Endothelial cell of umbilical vein (primary cell): Measurements from ENCODE around the gene ACOX3. TPM values are rescaled to one million over a fixed set of nuclear protein-coding genes. Genes with fewer than 3 reads are reported as not detected.

Experiments used
- BruUV-seq: library from RNA; stranded (reverse); fragments of 400-500 nt; replicated peaks from 2 replicates; lab custom pipeline; 2021; lab: Mats Ljungman, UMichigan
- CTCF ChIA-PET: fragments of 300-600, 350-600 bp; sonication (Branson Sonifier 250); formaldehyde crosslinking; loops from one replicate; lab custom pipeline; 2021; ENCODE audit warnings: antibody characterized with exemption, inconsistent platforms; lab: Charles Lee
- POLR2A ChIA-PET: fragments of 300-600, 350-600 bp; sonication (Branson Sonifier 250); formaldehyde crosslinking; loops from one replicate; lab custom pipeline; 2021; ENCODE audit warnings: antibody characterized with exemption, inconsistent platforms; lab: Charles Lee
- DNase-seq: peaks from one replicate; pipeline ENCODE4 v3.0.0-alpha.2; 2011; ENCODE audit warnings: low read depth, low spot score
- FAIRE-seq: peaks from 2 replicates; lab custom pipeline; 2011; peaks lifted over from hg19 to GRCh38; lab: Jason Lieb, UNC
- H2AFZ ChIP-seq: 2 replicates; pipeline ENCODE4 v1.6.0; 2012; ENCODE audit warnings: low read depth, low read length, control low read depth, inconsistent platforms
- H3K27ac ChIP-seq: 2 replicates; pipeline ENCODE4 v1.5.1; 2011; ENCODE audit warnings: low read depth, mild to moderate bottlenecking, control low read depth, low read length, moderate library complexity; ENCODE audit not compliant: insufficient read depth
- H3K27me3 ChIP-seq, 2 experiments: 2 replicates each; pipeline versions ENCODE4 v1.6.0 to v1.6.1; 2011; ENCODE audit warnings: low read length in 2 of 2, mixed read lengths in 1 of 2; ENCODE audit not compliant: control insufficient read depth in 2 of 2, insufficient read depth in 2 of 2
- H3K36me3 ChIP-seq, 2 experiments: 2 replicates in 1 of 2; 3 replicates in 1 of 2; pipeline ENCODE4 v1.5.1; 2011; ENCODE audit warnings: low read length in 2 of 2, mild to moderate bottlenecking in 1 of 2, moderate library complexity in 1 of 2; ENCODE audit not compliant: control insufficient read depth in 2 of 2, insufficient read depth in 2 of 2; ENCODE audit errors: extremely low read depth in 1 of 2
- H3K4me1 ChIP-seq: 3 replicates; pipeline ENCODE4 v1.5.1; 2011; ENCODE audit warnings: mild to moderate bottlenecking, low read length; ENCODE audit not compliant: control insufficient read depth, insufficient read depth; ENCODE audit errors: extremely low read depth
- H3K4me2 ChIP-seq: 2 replicates; pipeline ENCODE4 v1.6.1; 2011; ENCODE audit warnings: low read length, control low read depth, mixed read lengths; ENCODE audit not compliant: insufficient read depth
- H3K4me3 ChIP-seq, 3 experiments: fragments of 200-600 bp in 1 of 3; sonication (generic), shearing (Covaris generic) in 1 of 3; replicated peaks in 1 of 3; 2 replicates each; pipeline ENCODE4 v1.5.1; 2011 to 2016; ENCODE audit warnings: control low read depth in 3 of 3, low read length in 3 of 3, mild to moderate bottlenecking in 2 of 3, inconsistent platforms in 1 of 3, low read depth in 1 of 3, moderate library complexity in 1 of 3; ENCODE audit not compliant: insufficient read depth in 1 of 3
- H3K79me2 ChIP-seq: 2 replicates; pipeline ENCODE4 v1.6.0; 2012; ENCODE audit warnings: low read length, inconsistent platforms; ENCODE audit not compliant: control insufficient read depth, insufficient read depth
- H3K9ac ChIP-seq: replicated peaks from 2 replicates; pipeline ENCODE3; 2011; ENCODE audit warnings: low read length, control low read depth; ENCODE audit not compliant: insufficient read depth; ENCODE audit errors: extremely low read depth
- H3K9me1 ChIP-seq: replicated peaks from 3 replicates; pipeline ENCODE4 v1.6.0; 2011; ENCODE audit warnings: mild to moderate bottlenecking, low read length; ENCODE audit not compliant: control insufficient read depth, insufficient read depth; ENCODE audit errors: extremely low read depth
- H3K9me3 ChIP-seq: replicated peaks from 2 replicates; pipeline ENCODE4 v1.5.1; 2012; ENCODE audit warnings: low read length, inconsistent platforms; ENCODE audit not compliant: control insufficient read depth, insufficient read depth
- H4K20me1 ChIP-seq: replicated peaks from 2 replicates; pipeline ENCODE3; 2011; ENCODE audit warnings: mild to moderate bottlenecking, low read length; ENCODE audit not compliant: control insufficient read depth, insufficient read depth; ENCODE audit errors: extremely low read depth
- EZH2 ChIP-seq: IDR thresholded peaks from 2 replicates; pipeline ENCODE4 v1.6.1; 2012; ENCODE audit warnings: borderline replicate concordance, low read depth, mild to moderate bottlenecking, moderate library complexity, low read length, inconsistent platforms; ENCODE audit not compliant: severe bottlenecking
- FOS ChIP-seq: IDR thresholded peaks from 2 replicates; pipeline ENCODE4 v1.6.1; 2011; ENCODE audit warnings: mild to moderate bottlenecking, low read length, moderate library complexity, borderline replicate concordance; ENCODE audit not compliant: insufficient read depth
- GATA2 ChIP-seq: IDR thresholded peaks from 2 replicates; pipeline ENCODE4 v1.7.0; 2011; ENCODE audit warnings: low read depth, mild to moderate bottlenecking, moderate library complexity, mixed read lengths, low read length; ENCODE audit not compliant: insufficient read length, insufficient read depth
- JUN ChIP-seq: IDR thresholded peaks from 2 replicates; pipeline ENCODE4 v1.6.1; 2011; ENCODE audit warnings: borderline replicate concordance, low read depth; ENCODE audit not compliant: insufficient read length, insufficient read depth
- MAX ChIP-seq: IDR thresholded peaks from 2 replicates; pipeline ENCODE4 v1.6.1; 2011; ENCODE audit not compliant: insufficient read depth, insufficient read length
- MYC ChIP-seq: IDR thresholded peaks from one replicate; pipeline ENCODE4 v1.6.1; 2011; ENCODE audit warnings: mild to moderate bottlenecking, low read depth, low read length
- POLR2A ChIP-seq: IDR thresholded peaks from 2 replicates; pipeline ENCODE4 v1.6.1; 2012; ENCODE audit warnings: low read depth, mild to moderate bottlenecking, control low read depth, low read length
- POLR2AphosphoS5 ChIP-seq: IDR thresholded peaks from 2 replicates; pipeline ENCODE4 v1.6.1; 2012; ENCODE audit warnings: low read depth, mild to moderate bottlenecking, control low read depth, low read length, moderate library complexity; ENCODE audit not compliant: insufficient read depth
- dilution Hi-C: fragments of 300-500 bp; cut with MboI; formaldehyde crosslinking; loops from one replicate; pipeline ENCODE4 v1.15.0; 2019; ENCODE audit warnings: low sequenced_read_pairs; ENCODE audit not compliant: extremely low pct_ligation_motif_present
- intact Hi-C: fragments of 100-400 bp; cut with micrococcal nuclease; formaldehyde crosslinking; loops from one replicate; pipeline ENCODE4 v1.10.0; 2022
- polyA plus RNA-seq, 4 experiments: library from polyadenylated mRNA; depleted of rRNA in 3 of 4; stranded (reverse) in 3 of 4; unstranded in 1 of 4; fragments of >200 nt; gene quantifications; 2 replicates each; pipeline versions ENCODE4 v1.2.1 to v1.2.3, GENCODE V29; 2011 to 2012; ENCODE audit warnings: missing spikeins in 1 of 4
- total RNA-seq: library from RNA; stranded (reverse); gene quantifications from 2 replicates; pipeline ENCODE4 v1.2.3, GENCODE V29; 2021
- TF ChIP-seq, protein P1 (sequence below), 2 donors: IDR thresholded peaks; 1 replicate in 1 of 2; 2 replicates in 1 of 2; pipeline ENCODE4 v1.5.1; 2011; ENCODE audit warnings: low read length in 2 of 2, mild to moderate bottlenecking in 2 of 2, moderate library complexity in 2 of 2, control low read depth in 1 of 2, inconsistent platforms in 1 of 2, low read depth in 1 of 2; ENCODE audit not compliant: insufficient read depth in 1 of 2; ENCODE audit errors: extremely low read depth in 1 of 2

The ACOX3 gene
- total and polyA plus RNA-seq, 2 donors (not counting 3 experiments of a cell fraction or from before 2014, with no cell fraction given): 13.0 to 26.3 TPM

DNA sequence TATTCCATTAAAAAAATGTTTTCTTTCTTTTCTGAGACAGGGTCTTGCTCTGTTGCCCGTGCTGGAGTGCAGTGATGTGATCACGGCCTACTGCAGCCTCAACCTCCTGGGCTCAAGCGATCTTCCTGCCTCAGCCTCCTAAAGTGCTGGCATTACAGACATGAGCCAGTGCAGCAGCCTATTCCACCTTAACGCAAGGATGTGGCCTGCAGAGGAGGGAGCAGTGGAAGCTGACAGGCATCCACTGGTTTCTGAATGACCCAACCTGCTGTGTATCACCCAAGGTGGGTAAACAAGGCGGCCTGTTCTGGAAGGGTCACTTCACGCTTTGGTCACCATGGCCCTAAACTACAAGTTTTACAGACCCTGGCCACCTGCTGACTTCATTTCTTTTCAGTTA, 60.8 kb downstream of the ACOX3 start:
- H3K79me2 ChIP-seq: no peaks in the 10 kb centered on the region
- no peaks in the 10 kb centered on the region for H3K4me1 ChIP-seq
- H3K9me3 ChIP-seq: no peaks in the 10 kb centered on the region
- TF ChIP-seq, protein P1, sequence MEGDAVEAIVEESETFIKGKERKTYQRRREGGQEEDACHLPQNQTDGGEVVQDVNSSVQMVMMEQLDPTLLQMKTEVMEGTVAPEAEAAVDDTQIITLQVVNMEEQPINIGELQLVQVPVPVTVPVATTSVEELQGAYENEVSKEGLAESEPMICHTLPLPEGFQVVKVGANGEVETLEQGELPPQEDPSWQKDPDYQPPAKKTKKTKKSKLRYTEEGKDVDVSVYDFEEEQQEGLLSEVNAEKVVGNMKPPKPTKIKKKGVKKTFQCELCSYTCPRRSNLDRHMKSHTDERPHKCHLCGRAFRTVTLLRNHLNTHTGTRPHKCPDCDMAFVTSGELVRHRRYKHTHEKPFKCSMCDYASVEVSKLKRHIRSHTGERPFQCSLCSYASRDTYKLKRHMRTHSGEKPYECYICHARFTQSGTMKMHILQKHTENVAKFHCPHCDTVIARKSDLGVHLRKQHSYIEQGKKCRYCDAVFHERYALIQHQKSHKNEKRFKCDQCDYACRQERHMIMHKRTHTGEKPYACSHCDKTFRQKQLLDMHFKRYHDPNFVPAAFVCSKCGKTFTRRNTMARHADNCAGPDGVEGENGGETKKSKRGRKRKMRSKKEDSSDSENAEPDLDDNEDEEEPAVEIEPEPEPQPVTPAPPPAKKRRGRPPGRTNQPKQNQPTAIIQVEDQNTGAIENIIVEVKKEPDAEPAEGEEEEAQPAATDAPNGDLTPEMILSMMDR (IDR thresholded peaks at IDR 0.05; ENCODE audit: extremely low read depth in 1 of 2, insufficient read depth in 1 of 2, low read depth in 1 of 2, low read length in 2 of 2): no peak
- TF ChIP-seq MYC (no peak), GATA2 (no peak), MAX (no peak), POLR2A (no peak), POLR2AphosphoS5 (no peak), FOS (no peak), EZH2 (no peak), JUN (no peak)
- no TSS peak for BruUV-seq
- dilution Hi-C loops: no loop called here
- H3K9ac ChIP-seq: no peak overlapping the region
- POLR2A ChIA-PET: no interaction called here
- CTCF ChIA-PET: interaction anchor here (0.6 to 0.7 kb wide), 2 partner anchors 31 to 223 kb away, joined by 3 to 4 read pairs; no protein-coding TSS in a partner anchor
- H3K36me3 ChIP-seq: no peaks in the 10 kb centered on the region
- DNase-seq (no peak), FAIRE-seq (no peak)
- no peaks in the 10 kb centered on the region for H4K20me1 ChIP-seq
- intact Hi-C loops: no loop called here
- no peak overlapping the region for H3K27ac ChIP-seq
- no peak overlapping the region for H3K4me3 ChIP-seq
- H3K9me1 ChIP-seq: no peaks in the 10 kb centered on the region
- H3K4me2 ChIP-seq: no peak overlapping the region
- H3K27me3 ChIP-seq: no peaks in the 10 kb centered on the region
- H2AFZ ChIP-seq: no peak overlapping the region
